GM12892 (cell line): ENCODE results near the gene DOK1.

Experiments
- POLR2A ChIP-seq: IDR thresholded peaks from 2 replicates; pipeline ENCODE4 v1.6.1; 2011; ENCODE audit warnings: low read depth, low read length, control low read depth
- POLR2AphosphoS5 ChIP-seq: IDR thresholded peaks from 2 replicates; pipeline ENCODE4 v1.6.1; 2011; ENCODE audit warnings: low read depth, low read length, control low read depth
- TAF1 ChIP-seq: IDR thresholded peaks from 2 replicates; pipeline ENCODE4 v1.6.1; 2011; ENCODE audit warnings: low read depth, mild to moderate bottlenecking, control low read depth, low read length, borderline replicate concordance

GRCh38 chr2:74532222-74532621, 22.3 kb upstream of the DOK1 start:
- no peak for TF ChIP-seq POLR2A
- no peak for TF ChIP-seq POLR2AphosphoS5
- no peak for TF ChIP-seq TAF1
